ENCODE data around the gene NUP214. TPM values are rescaled to one million over a fixed set of nuclear protein-coding genes. Genes with fewer than 3 reads are reported as not detected.

The NUP214 gene
- total and polyA plus RNA-seq, 2 of the 8 experiments (the other 6 are each of a cell fraction or from before 2014, with no cell fraction given) = 28.6 to 50.2 TPM

- Histone ChIP-seq H4K5ac (ENCODE audit: insufficient read length, low read depth, low read length) (no peak overlapping the region), H3K14ac (ENCODE audit: insufficient read length) (no peak overlapping the region), H2BK20ac (ENCODE audit: low read length) (no peak overlapping the region), H4K8ac (ENCODE audit: extremely low read depth, insufficient read depth, low read length) (no peak overlapping the region), H4K20me1 (replicated peaks in 1 of 2; ENCODE audit: control insufficient read depth in 1 of 2, insufficient read depth in 2 of 2, low read length in 2 of 2) (peaks cover 2% of the 10 kb centered on the region in 2 experiments), H3K56ac (replicated peaks; ENCODE audit: insufficient read length, low read depth, low read length) (no peak overlapping the region), H3K9me3 (ENCODE audit: insufficient read depth in 2 of 2, low read depth in 1 of 2, low read length in 1 of 2) (no peaks in the 10 kb centered on the region), H3K9ac (replicated peaks in 1 of 4; ENCODE audit: extremely low read depth in 1 of 4, low read depth in 3 of 4, low read length in 3 of 4) (no peak overlapping the region), H3K18ac (ENCODE audit: extremely low read depth, low read length) (no peak overlapping the region), H3K4me1 (replicated peaks in 1 of 4; ENCODE audit: control insufficient read depth in 3 of 4, insufficient read depth in 4 of 4, low read length in 3 of 4) (no peaks in the 10 kb centered on the region), H3K27ac (ENCODE audit: low read depth, low read length) (no peak overlapping the region), H3K4me2 (ENCODE audit: insufficient read depth in 1 of 2, low read depth in 2 of 2, low read length in 2 of 2) (no peak overlapping the region), H2BK12ac (ENCODE audit: low read depth, low read length) (no peak overlapping the region), H3K79me1 (ENCODE audit: low read depth, low read length) (no peaks in the 10 kb centered on the region), H2BK120ac (replicated peaks; ENCODE audit: low read depth, low read length) (no peak overlapping the region), H3K27me3 (replicated peaks in 1 of 4; ENCODE audit: control insufficient read depth in 3 of 4, extremely low read depth in 1 of 4, insufficient read depth in 3 of 4, low read length in 3 of 4) (no peaks in the 10 kb centered on the region), H3K79me2 (ENCODE audit: control insufficient read depth in 1 of 2, insufficient read depth in 2 of 2, low read length in 2 of 2) (no peaks in the 10 kb centered on the region), H3K36me3 (ENCODE audit: control insufficient read depth in 2 of 4, insufficient read depth in 4 of 4, low read length in 3 of 4) (peaks cover 31 to 79% (median 62%) of the 10 kb centered on the region in 4 experiments), H3K4me3 (ENCODE audit: extremely low read depth in 1 of 4, insufficient read depth in 2 of 4, low read depth in 3 of 4, low read length in 4 of 4) (no peak overlapping the region), H2BK5ac (ENCODE audit: low read depth, low read length) (no peak overlapping the region), H2AK5ac (ENCODE audit: low read depth, low read length) (no peak overlapping the region), H4K91ac (replicated peaks; ENCODE audit: insufficient read length, low read length) (no peak overlapping the region), H2BK15ac (ENCODE audit: low read length) (no peak overlapping the region), H3K23me2 (ENCODE audit: low read depth, low read length) (no peaks in the 10 kb centered on the region), H3K4ac (replicated peaks; ENCODE audit: insufficient read length, low read depth, low read length) (no peak overlapping the region), H2AFZ (ENCODE audit: low read length) (no peak overlapping the region), H3K23ac (ENCODE audit: insufficient read length) (no peak overlapping the region)
- WGBS, 2 experiments (ENCODE audit: extremely low coverage in 1 of 2, insufficient coverage in 1 of 2, insufficient read length in 1 of 2, insufficient replicate concordance in 2 of 2, low coverage in 1 of 2, low lambda C conversion rate in 2 of 2, missing lambda C conversion rate in 1 of 2) = 95% methylated on average over 3 of the region's 3 CpGs; no CpG with 5 or more reads in 1 of the 2 experiments
- DNase-seq (ENCODE audit: low read depth in 1 of 2, low spot score in 2 of 2) = no peak
- no peak for FAIRE-seq
- ChIA-PET CTCF (ENCODE audit: partially characterized antibody) (interaction anchor here (1.2 kb wide), 1 partner anchor 34 kb away, joined by 3 read pairs; no protein-coding TSS in a partner anchor), POLR2A (ENCODE audit: partially characterized antibody) (interaction anchor here (1.1 to 2.0 kb wide), 2 partner anchors 19 to 21 kb away, joined by 3 to 5 read pairs; partner anchors contain the start of gene NUP214)
- TF ChIP-seq KDM5A (IDR thresholded peaks at IDR 0.05; ENCODE audit: low read length) (no peak), MAFK (IDR thresholded peaks at IDR 0.05; ENCODE audit: low read depth, low read length) (no peak), RAD21 (IDR thresholded peaks at IDR 0.05 in 1 of 2, conservative IDR thresholded peaks at IDR 0.05 in 1 of 2; ENCODE audit: low read depth in 2 of 2, low read length in 2 of 2) (no peak), CTBP2 (IDR thresholded peaks at IDR 0.05; ENCODE audit: borderline replicate concordance, insufficient read depth, insufficient read length, low read length) (no peak), TBP (IDR thresholded peaks at IDR 0.05; ENCODE audit: low read depth, low read length) (no peak), SUZ12 (IDR thresholded peaks at IDR 0.05; ENCODE audit: low read length) (no peak), MAX (IDR thresholded peaks at IDR 0.05) (no peak), E2F6 (IDR thresholded peaks at IDR 0.05) (no peak), JUND (IDR thresholded peaks at IDR 0.05; ENCODE audit: low read length) (no peak), TCF12 (IDR thresholded peaks at IDR 0.05; ENCODE audit: low read depth, low read length) (no peak)
These were observed 18.8 kb downstream of the NUP214 start for GRCh38 chr9:131144201-131144600.

Measured in H1 (cell line).